Measurements from ENCODE around the gene HS3ST4.

HS3ST4 gene

GRCh38 chr16:26128296-26128695 is 436.5 kb downstream of the HS3ST4 start:
- DNase-seq, result no peak

DNA sequence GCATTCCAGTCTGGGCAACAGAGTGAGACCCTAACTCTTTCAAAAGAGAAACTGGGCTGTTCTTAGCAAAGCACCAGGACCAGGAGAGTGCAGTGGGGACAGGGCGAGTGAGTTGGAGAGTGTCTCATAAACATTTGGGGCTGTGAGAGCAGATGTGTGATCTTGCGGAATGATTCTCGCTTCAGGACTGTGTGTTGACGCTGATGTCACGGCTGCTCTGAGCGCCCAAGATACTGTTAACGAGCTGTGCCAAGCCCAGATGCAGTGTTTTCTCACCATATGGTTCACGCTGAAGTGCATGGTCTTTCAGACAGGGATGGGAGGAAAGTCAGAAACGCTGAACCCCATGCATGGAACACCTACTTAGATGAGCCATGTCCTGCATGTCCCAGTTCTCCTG is 438.2 kb downstream of the HS3ST4 start:
- no peak for DNase-seq

GRCh38 chr16:26133416-26134093 is 441.8 kb downstream of the HS3ST4 start:
- no peak for DNase-seq

- DNase-seq, result no peak
These were observed 442.8 kb downstream of the HS3ST4 start for GRCh38 chr16:26134588-26134987.

DNA sequence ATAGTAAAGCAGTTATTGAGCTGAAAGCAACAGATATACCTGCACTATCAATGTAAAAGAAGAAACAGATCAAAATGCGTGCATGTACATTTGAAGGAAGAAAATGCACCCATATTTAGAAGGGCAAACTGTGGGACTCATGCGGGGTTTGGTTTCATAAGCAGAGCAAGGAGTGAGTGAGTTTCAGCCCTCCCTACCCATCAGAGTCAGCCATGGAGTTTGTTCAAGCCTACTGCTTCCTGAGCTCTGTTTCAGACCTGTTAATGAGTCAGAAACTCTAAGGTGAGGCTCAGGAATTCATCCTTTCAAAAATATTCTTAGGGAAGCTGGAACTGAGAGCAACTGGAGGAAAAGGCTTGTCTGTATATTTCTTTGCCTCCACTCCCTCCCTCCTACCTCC is 446.2 kb downstream of the HS3ST4 start:
- no peak for DNase-seq

DNA sequence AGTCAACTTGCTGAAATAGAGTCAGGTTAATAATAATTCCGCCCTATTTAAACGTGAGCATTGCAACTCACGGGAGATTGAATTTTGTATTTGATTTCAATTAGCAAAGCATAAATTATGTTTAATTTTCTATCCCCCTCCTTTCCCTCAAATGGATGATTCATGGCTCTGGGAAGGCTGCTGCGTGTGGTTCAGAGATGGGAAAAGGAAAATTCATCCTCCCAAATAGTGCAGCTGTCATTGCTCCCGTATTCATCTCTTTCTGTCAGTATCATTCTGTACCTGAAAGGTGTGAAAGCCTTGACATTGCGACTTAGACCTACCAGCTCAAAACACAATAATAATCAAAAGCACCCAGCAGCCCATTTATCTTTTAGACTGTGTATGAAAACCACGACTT is 447.3 kb downstream of the HS3ST4 start:
- no peak for DNase-seq

DNA sequence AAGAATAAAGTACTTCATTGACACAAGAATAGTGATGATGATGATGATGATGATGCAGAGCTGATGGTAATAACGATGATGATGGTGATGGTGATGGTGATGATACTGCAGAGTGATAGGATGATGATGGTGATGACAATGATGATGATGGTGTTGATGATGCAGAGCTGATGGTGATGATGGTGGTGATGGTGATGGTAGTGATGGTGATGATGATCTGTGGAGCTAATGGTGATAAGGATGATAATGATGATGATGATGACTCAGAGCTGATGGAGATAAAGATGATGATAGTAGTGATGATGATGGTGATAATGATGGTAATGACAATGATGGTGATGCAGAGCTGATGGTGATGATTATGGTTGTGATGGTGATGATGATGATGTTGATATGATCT is 448.1 kb downstream of the HS3ST4 start:
- DNase-seq, result no peak

GRCh38 chr16:26149364-26150190 is 457.8 kb downstream of the HS3ST4 start:
- DNase-seq, result no peak

GRCh38 chr16:26155221-26155620 is 463.5 kb downstream of the HS3ST4 start:
- no peak for DNase-seq

DNA sequence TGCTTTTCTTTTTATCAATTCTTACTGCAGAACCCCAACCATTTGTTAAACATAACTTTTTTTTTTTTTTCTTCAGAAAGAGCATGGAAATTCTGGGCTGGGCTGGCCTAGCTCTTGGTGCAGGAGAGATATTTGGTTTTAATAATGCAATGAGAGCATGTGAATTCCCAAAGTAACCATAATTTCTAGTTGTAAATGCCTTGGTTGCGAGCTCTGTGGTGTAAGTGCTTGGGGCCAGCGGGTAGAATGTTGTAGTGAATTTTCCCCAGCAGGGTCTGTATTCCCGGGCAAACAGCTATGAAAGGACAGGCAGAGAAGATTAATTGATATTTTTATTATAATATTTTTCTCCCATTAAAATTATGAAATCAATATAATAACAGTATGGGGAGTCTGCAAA is 465.6 kb downstream of the HS3ST4 start:
- no peak for DNase-seq

DNA sequence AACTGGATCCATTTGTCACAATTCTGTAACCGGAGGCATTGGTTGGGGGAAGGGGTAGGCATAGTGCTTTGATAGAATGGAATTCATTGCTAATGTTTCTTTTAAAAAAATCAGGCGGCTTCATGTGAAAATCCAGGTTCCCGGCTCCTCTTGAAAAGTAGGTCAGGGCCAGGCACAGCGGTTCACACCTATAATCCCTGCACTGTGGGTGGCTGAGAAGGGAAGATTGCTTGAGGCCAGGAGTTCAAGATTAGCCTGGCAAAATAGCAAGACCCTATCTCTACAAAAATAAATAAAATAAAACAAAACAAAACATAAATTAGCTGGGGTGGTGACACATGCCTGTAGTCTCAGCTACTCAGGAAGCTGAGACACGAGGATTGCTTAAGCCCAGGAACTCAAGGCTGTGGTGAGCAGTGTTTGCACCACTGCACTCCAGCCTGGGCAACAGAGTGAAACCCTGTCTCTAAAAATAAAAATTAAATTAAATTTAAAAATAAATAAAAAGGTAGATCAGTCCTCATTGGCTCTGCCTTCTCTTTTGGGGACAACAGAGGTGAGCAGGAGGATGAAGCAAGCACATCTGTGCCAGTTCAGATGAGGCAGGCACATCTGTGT is 466.5 kb downstream of the HS3ST4 start:
- no peak for DNase-seq

DNA sequence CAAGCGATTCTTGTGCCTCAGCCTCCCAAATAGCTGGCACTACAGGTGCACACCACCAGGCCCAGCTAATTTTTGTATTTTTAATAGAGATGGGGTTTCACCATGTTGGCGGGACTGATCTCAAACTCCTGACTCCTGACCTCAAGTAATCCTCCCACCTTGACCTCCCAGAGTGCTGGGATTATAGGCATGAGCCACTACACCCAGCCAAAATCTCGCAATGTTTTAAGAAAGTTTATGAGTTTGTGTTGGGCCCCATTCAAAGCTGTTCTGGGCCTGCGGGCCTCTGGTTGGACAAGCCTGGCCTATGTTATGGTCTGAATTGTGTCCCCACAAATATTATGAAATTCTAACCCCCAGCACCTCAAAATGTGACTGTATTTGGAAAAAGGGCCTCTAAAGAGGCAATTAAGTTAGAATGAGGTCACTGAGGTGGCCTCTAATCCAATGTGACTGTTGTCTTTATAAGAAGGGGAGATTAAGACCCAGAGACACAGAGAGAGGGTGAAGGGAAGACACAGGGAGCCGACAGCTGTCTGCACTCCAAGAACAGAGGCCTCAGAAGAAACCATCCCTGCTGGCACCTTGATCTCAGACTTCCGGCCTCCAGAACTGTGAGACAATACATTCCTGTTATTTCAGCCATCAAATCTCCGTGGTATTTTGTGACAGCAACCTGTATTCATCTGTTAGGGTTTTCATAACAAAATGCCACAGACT is 469.9 kb downstream of the HS3ST4 start:
- DNase-seq, result no peak

- DNase-seq, result no peak
These were observed 477.7 kb downstream of the HS3ST4 start for GRCh38 chr16:26169473-26169872.

DNA sequence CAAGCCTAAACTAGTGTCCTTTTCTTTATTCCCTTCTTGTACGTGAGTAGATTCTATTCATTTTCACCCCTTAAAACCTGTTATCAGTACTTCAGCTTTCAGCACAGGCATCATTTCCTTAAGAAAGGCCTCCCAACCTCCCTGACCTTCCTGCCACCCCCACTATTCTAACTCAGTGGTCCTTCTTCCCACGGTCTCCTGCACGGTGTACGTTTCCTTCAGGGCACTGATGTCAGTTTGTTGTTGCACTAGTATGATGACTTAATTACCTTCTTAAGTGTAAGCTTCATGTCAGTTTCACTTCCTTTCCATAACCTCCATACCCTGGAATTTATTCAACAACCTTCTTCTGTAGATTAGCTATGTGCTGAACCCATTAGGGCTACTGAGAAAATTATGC is 484.2 kb downstream of the HS3ST4 start:
- DNase-seq, result no peak

DNA sequence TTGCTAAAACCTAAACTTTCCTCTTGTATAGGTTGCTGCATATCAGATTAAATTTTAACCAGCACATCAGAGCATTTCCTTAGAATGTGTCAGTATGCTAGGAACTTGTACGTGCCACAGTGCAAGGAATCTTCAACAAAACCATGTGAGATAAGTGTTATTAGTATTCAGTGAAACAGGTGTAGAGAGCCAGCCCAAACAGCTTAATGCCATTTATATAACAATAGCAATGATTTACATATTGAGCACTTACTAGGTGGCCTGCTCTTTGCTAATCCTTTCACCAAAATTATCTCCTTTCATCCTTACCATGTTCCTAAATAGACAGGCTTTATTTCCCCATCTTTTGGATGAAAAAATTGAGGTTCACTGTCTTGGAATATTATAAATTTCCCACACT is 485.7 kb downstream of the HS3ST4 start:
- DNase-seq, result no peak

DNA sequence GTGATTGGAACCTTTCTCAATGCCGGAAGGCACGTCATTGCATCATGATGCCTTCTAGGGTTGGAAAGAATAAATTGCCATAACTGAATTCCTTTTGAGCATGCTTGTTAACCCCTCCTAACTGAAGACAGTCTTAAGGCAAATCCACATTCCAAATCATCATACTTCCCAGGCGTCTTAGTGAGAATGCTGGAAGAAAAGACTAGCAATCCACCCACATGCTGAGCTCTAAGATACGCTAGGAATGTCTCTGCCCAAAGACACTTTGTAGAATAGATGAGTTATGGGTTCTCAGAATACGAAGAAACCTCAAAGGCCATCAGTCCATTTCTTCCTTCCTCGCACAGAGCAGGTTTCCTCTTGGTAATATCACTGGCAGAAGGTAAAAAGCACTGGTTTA is 486.5 kb downstream of the HS3ST4 start:
- no peak for DNase-seq

DNA sequence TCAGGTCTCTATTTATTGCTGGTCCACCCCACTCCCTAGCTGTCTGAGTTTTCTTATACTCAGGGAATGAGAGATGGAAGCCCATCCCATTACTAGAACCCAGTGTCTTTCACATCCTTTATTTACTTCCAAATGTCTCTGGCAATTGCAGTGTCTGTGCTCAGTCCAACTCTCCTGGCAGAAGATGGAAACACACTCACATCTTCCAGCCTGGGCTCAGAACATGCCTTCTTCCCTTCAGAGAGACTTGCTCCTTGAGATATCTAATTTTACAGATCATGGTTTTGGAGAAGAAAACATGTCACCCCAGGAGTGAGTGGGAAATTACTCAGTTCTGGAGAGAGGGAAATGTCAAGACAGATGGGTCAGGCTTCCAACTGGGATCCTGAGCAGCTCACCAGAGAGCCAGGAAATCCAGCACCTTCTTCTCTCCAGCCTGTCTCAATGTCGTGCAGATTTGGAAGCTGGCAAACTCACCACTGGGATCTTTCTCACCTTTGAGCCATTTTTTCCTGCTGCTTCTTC is 494.4 kb downstream of the HS3ST4 start:
- no peak for DNase-seq
